Activated effector memory CD4-positive, alpha-beta T cell treated with Interleukin-2 at 50 U/mL for 16 hours (primary cell): Measurements from ENCODE around the gene LRRK1.

Experiments
- DNase-seq: peaks from one replicate; pipeline ENCODE4 v3.0.0-alpha.2; 2020

The LRRK1 gene

GRCh38 chr15:100918034-100918689 lies 995 bp upstream of the LRRK1 start:
- peak; percentile 40 for DNase-seq

DNA sequence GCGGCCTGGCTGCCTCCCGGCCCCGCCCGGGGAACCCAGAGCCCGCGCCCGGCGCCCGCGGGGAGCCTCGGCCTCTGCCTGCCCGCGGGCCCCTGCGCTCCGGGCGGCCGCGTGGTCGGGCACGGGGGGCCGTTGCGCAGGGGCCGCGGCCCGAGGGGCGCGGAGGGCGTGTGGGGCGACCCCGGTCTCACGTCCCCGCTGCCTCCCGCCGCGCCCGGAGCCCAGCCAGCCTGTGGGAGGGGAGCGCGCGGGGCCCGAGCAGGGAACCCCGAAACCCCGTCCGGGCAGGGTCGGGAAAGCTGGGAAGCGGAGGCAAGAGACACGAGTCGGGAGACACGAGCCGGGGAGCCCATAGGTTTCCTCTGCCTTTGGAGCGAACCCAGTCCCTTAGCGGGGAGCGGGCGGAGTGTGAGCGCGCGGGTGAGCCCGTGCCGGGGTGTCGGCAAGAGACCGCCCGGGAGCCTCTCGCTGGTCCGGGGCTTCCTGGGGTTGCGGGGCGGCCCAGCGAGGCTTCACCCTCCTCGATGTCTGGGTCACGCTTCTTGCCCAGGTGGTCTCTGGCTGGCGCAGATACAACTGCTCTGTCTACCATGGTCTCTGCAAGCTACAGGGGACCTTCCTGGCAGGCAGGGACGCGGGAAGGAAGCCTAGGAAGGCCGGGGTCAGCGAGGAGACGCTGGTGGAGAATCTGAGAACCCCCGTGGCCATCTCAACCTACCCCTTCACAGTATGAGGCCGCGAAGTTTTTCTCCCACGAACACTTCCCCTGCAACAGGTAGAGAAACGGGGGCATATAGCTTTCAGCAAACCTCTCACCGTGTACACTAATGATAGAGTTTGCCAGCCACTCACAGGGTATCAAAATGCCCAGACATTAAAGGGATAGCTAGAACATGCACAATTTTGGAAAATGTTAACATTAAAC lies 586 bp downstream of the LRRK1 start:
- DNase-seq, result no peak

- DNase-seq, result no peak
These were observed 1.5 kb downstream of the LRRK1 start for GRCh38 chr15:100920516-100921135.

GRCh38 chr15:100922192-100923040 lies 3.3 kb downstream of the LRRK1 start:
- no peak for DNase-seq

DNA sequence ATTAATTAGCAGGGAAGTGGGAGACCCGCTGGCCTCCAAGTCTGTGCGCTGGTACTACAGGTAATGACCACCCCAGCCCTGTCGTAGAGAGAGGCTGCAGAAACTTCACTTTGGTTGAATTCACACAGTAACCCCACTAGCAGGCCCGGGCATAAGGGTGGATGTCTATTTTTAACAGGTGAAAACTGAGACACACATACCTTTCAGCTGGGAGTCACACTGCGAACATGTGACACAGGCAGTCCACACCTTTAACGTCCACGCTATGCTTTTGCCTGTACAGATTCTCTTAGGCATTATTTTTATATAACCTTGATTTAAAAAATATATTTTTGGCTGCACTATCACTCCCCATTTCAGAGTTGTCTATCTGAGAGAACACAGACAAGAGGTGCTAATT lies 3.9 kb downstream of the LRRK1 start:
- no peak for DNase-seq

DNA sequence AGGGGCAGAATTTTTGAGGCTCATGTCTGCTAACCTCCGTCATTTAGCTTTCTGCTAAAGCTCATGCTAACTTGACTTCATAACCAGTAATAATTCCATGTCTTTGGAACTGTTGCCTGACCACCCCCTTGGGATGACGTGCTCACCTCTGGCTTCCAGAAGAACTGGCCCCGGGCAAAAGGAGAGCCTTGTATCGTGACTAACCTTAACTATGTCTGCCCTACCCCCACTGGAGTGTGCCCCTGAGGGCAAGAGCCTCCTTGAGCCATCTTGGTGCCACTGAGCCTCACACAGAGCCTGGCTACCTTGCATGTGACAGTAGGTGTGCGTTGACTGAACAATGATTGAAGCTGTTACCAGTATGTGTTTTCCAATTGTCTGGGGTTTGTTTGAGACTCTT lies 4.7 kb downstream of the LRRK1 start:
- DNase-seq, result no peak

GRCh38 chr15:100924436-100924835 lies 5.3 kb downstream of the LRRK1 start:
- no peak for DNase-seq

DNA sequence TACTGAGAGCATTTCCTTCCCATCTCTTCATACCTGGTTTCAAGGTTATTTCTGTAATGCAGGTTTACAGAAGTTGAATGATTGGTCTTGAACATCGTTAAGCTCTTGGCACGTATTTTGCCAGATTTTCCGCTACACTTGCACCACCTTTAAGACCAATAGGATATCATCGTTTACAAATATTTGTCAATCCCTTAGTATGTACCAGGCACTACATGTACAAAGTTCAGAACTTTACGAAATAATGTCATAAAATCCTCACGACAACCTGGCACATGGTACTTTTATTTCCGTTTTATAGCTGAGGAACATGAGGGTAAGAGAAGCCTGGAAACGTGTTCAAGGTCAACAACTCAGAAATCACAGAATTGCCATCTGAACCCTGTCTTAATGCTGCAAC lies 6.3 kb downstream of the LRRK1 start:
- DNase-seq, result no peak

DNA sequence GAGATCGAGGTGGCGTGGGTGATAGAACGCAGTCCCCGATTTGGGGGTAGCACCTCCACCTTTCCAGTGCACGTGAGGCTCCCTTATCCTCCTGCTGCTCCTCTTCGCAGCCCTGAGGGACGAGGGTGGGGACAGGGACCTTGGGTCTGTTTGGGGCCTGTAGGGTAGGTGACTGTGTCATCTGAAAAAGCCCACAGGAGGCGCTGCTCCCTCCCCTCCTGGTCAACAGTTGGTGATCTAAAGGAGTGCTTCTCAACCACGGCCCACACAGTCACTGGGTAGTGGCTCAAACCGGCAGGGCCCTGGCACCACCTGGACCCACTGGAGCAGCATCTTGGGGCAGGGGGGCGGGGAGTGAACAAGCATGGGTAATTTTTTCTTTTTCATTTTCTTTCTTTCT lies 7.1 kb downstream of the LRRK1 start:
- DNase-seq, result no peak

DNA sequence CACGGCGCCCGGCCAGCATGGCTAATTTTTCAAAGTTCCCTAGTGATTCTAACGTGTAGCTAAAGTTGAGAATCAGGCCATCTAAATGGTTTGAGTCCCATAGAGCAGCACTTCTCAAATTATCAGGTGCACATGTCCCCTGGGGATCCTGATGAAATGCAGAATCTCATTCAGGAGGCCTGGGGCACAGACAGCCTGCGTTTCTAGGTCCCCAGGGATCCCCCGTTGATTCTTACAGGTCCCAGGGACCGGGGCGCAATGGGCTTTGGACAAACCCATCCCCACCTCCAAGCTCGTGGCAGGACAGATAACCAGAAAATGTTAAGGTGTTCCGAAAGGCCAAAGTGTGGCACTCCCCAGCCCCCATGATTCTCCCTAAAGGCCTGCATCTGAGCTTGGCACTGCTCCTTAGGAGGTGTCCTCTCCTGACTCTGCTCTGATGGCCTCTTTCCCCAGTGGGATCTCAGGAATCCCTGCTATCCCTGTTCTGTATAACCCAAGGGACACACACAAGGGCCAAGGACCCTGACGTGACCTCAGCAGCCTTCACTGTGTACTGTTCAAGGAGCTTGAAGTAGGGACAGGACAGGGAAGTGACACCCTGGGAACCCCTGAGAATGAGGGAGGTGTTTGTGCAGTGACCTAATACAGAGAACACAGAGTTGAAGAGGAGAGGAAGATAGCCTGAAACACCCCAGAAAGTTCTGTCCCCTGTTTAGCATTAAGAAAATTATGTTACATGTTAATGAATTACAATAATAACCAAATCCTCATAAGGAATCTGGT lies 8.0 kb downstream of the LRRK1 start:
- no peak for DNase-seq

DNA sequence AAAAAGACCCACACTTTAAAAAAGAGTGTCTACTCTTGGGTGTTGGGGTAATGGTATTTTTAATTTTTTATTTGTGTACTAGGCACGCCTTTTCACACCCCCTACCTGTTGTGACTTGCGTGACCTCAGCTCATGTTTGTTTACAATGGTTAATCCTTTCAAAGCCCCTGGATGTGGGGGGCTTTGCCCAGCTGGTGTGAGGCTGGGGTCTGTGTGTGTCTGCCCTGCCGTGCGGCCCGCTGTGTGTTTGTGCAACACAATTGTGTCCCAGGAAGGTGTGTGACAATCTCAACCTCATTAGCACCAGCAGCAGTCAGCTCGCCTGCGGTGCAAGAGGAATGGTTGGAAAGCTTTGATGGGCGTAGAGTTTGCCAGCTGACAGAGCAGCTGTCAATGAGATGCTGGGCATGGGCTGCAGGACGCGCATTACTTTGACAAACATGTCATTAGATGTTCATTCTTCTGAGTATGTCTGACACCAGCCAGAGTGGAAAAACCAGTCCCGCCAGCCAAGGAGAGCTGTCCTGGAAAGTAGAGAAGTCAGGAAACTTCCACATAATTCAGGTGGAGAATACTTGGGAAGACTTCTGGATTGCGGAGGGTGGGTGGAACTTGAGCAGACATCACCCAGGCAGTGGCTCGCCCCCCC lies 9.6 kb downstream of the LRRK1 start:
- no peak for DNase-seq

GRCh38 chr15:100929641-100930042 lies 10.5 kb downstream of the LRRK1 start:
- no peak for DNase-seq

DNA sequence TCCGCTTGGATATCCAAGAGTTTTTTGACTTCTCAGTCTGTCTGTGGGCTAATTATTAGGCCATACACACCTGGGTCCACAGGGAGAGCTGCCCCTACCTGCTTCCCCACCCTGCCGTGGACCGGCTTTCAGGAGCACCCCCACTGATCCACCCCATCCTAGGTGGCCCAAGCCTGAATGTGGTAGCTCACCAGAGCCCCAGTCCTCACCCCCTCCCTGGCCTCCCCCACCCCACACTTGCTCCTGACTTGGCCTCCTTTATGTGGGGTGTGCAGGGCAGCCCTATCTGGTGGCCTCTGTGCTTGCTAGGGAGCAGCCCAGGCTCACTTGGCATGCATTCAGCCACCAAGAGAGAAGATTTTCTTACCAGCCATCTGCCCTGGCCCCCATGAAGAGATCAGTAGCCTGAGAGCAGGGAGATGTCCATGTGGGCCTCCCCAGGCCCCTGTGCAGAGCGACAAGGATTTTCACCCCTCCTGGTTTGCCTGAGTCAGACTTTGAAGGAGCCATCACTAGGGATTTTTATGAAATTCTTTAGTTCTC lies 11.2 kb downstream of the LRRK1 start:
- no peak for DNase-seq

GRCh38 chr15:100931143-100931890 lies 12.2 kb downstream of the LRRK1 start:
- no peak for DNase-seq

DNA sequence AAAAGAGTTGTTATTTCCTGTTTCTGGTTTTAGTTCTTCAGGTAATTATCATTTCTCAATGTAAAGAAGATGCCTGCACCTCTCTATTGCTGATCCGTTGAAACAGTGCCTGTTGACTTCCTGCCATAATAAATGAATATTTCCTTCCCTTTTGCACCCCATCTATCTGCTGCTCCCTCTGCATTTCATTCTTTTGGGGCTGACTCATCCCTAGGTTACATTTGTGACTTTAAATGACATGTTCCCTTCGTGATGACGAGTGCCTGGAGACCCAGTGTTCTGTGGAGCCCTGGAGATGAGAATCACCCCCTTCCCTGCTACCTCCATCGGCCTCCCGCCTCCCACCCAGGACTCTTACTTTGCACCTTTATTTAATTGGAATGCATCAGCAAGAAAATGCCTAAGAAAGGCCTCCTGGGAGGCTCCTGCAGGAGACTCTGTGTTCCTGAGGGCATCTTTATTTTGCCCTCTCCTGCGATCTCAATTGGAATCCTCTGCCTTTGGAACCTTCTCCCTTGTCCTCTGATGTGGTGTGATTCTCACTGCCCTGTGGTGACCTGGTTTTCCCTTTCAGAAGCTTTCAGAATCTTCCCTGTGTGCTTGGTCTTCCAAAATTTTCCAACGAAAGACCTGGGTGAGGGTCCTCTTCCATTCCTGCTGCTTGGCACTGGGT lies 13.7 kb downstream of the LRRK1 start:
- DNase-seq, result no peak

- no peak for DNase-seq
These were observed 15.0 kb downstream of the LRRK1 start for GRCh38 chr15:100934166-100934565.

GRCh38 chr15:100934726-100935125 lies 15.6 kb downstream of the LRRK1 start:
- no peak for DNase-seq

DNA sequence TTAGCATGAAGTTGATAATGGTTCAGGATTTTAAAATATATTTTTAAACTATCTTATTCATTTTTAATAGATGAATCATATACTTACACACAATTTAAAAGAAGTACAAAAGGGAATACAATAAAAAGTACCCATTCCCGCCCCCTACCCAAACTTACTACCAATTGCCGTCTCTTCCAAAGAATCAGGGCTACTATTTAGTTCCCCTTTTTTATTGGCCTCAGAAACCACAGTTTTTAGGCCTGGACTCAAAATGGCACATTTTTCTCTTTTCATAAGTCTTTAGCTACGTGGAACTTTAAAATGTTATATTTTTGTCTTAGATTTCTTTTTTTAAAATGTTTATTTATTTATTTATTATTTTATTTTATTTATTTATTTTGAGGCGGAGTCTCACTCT lies 18.0 kb downstream of the LRRK1 start:
- DNase-seq, result no peak

- no peak for DNase-seq
These were observed 20.6 kb downstream of the LRRK1 start for GRCh38 chr15:100939791-100940190.
